ENCODE results near the gene SPIN2B. TPM values are rescaled to one million over a fixed set of nuclear protein-coding genes. Genes with fewer than 3 reads are reported as not detected.

Gene SPIN2B
- total and polyA plus RNA-seq, 2 of the 8 experiments (the other 6 are each of a cell fraction or from before 2014, with no cell fraction given): 7.4 to 12.8 TPM

GRCh38 chrX:57137501-57137900 is 16.2 kb upstream of the SPIN2B start:
- H3K9ac ChIP-seq (replicated peaks in 1 of 4; ENCODE audit: extremely low read depth in 1 of 4, low read depth in 3 of 4, low read length in 3 of 4): peak overlapping the region in 3 of 4 experiments; percentile 35 to 68 (median 51); a peak in 5 of 7 replicates
- no peaks in the 10 kb centered on the region for H4K20me1 ChIP-seq (replicated peaks in 1 of 2; ENCODE audit: control insufficient read depth in 1 of 2, insufficient read depth in 2 of 2, low read length in 2 of 2)
- TF ChIP-seq RNF2 (IDR thresholded peaks at IDR 0.05; ENCODE audit: borderline replicate concordance, low read depth, low read length, missing control alignments, poor library complexity, severe bottlenecking) (no peak), KDM4A (IDR thresholded peaks at IDR 0.05; ENCODE audit: low read depth, low read length, severe bottlenecking) (peak; percentile 3), ZNF274 (IDR thresholded peaks at IDR 0.05; ENCODE audit: borderline replicate concordance, extremely low read depth, low read length) (no peak)
- ChIA-PET CTCF (ENCODE audit: partially characterized antibody) (interaction anchor here (0.8 kb wide), 1 partner anchor 95 kb away, joined by 3 read pairs; no protein-coding TSS in a partner anchor), POLR2A (ENCODE audit: partially characterized antibody) (interaction anchor here (0.7 kb wide), 1 partner anchor 11 kb away, joined by 3 read pairs; no protein-coding TSS in a partner anchor)
- no peak overlapping the region for H3K14ac ChIP-seq (ENCODE audit: insufficient read length)
- H3K79me1 ChIP-seq (ENCODE audit: low read depth, low read length): no peaks in the 10 kb centered on the region
- peaks cover 0 to 2% (median 0%) of the 10 kb centered on the region in 4 experiments; a peak in 1 of 7 replicates for H3K4me1 ChIP-seq (replicated peaks in 1 of 4; ENCODE audit: control insufficient read depth in 3 of 4, insufficient read depth in 4 of 4, low read length in 3 of 4)
- DNase-seq (ENCODE audit: low read depth in 1 of 2, low spot score in 2 of 2) (no peak), FAIRE-seq (no peak)
- H3K27ac ChIP-seq (ENCODE audit: low read depth, low read length): peak overlapping the region; percentile 58; the same call in 1 of the 2 replicates
- WGBS, 2 experiments (ENCODE audit: extremely low coverage in 1 of 2, insufficient coverage in 1 of 2, insufficient read length in 1 of 2, insufficient replicate concordance in 2 of 2, low coverage in 1 of 2, low lambda C conversion rate in 2 of 2, missing lambda C conversion rate in 1 of 2): 9% methylated on average over 1 of the region's 1 CpG; no CpG with 5 or more reads in 1 of the 2 experiments
- no peaks in the 10 kb centered on the region for H3K27me3 ChIP-seq (replicated peaks in 1 of 4; ENCODE audit: control insufficient read depth in 3 of 4, extremely low read depth in 1 of 4, insufficient read depth in 3 of 4, low read length in 3 of 4)
- H3K23me2 ChIP-seq (ENCODE audit: low read depth, low read length): peaks cover 3% of the 10 kb centered on the region; the same call in 1 of the 2 replicates
- H3K9me3 ChIP-seq (ENCODE audit: insufficient read depth in 2 of 2, low read depth in 1 of 2, low read length in 1 of 2): no peaks in the 10 kb centered on the region
- no peak overlapping the region for H3K56ac ChIP-seq (replicated peaks; ENCODE audit: insufficient read length, low read depth, low read length)
- H2BK12ac ChIP-seq (ENCODE audit: low read depth, low read length): 0 out of 2 replicates have a peak overlapping the region, but pooled peaks have one; percentile 27
- no peaks in the 10 kb centered on the region for H3K36me3 ChIP-seq (ENCODE audit: control insufficient read depth in 2 of 4, insufficient read depth in 4 of 4, low read length in 3 of 4)
- no peak overlapping the region for H2AK5ac ChIP-seq (ENCODE audit: low read depth, low read length)
- no peak overlapping the region for H4K5ac ChIP-seq (ENCODE audit: insufficient read length, low read depth, low read length)
- H2BK120ac ChIP-seq (replicated peaks; ENCODE audit: low read depth, low read length): peak overlapping the region; percentile 54
- no peak overlapping the region for H3K23ac ChIP-seq (ENCODE audit: insufficient read length)
- H2BK20ac ChIP-seq (ENCODE audit: low read length): no peak overlapping the region
- H2BK15ac ChIP-seq (ENCODE audit: low read length): no peak overlapping the region
- peak overlapping the region; percentile 62; the same call in 1 of the 2 replicates for H2AFZ ChIP-seq (ENCODE audit: low read length)
- H3K4ac ChIP-seq (replicated peaks; ENCODE audit: insufficient read length, low read depth, low read length): no peak overlapping the region
- H2BK5ac ChIP-seq (ENCODE audit: low read depth, low read length): peak overlapping the region; percentile 95; the same call in 1 of the 2 replicates
- H3K79me2 ChIP-seq (ENCODE audit: control insufficient read depth in 1 of 2, insufficient read depth in 2 of 2, low read length in 2 of 2): no peaks in the 10 kb centered on the region
- peak overlapping the region; percentile 89 for H4K91ac ChIP-seq (replicated peaks; ENCODE audit: insufficient read length, low read length)
- H3K4me3 ChIP-seq (ENCODE audit: extremely low read depth in 1 of 4, insufficient read depth in 2 of 4, low read depth in 3 of 4, low read length in 4 of 4): peak overlapping the region; percentile 42 to 60 (median 48)
- peak overlapping the region; percentile 76 to 85 for H3K4me2 ChIP-seq (ENCODE audit: insufficient read depth in 1 of 2, low read depth in 2 of 2, low read length in 2 of 2)
- H3K18ac ChIP-seq (ENCODE audit: extremely low read depth, low read length): peak overlapping the region; percentile 19; the same call in 1 of the 2 replicates
- H4K8ac ChIP-seq (ENCODE audit: extremely low read depth, insufficient read depth, low read length): peak overlapping the region; percentile 91; the same call in 1 of the 2 replicates
